H7 (cell line): ENCODE data around the gene CRYBA1. TPM values are rescaled to one million over a fixed set of nuclear protein-coding genes. Genes with fewer than 3 reads are reported as not detected.

Experiments
- DNase-seq: peaks from one replicate; pipeline ENCODE4 v3.0.0; 2012
- H3K27me3 ChIP-seq: 2 replicates; pipeline ENCODE4 v1.6.0; 2011; ENCODE audit warnings: mild to moderate bottlenecking, low read length; ENCODE audit not compliant: control insufficient read depth, insufficient read depth
- H3K36me3 ChIP-seq: replicated peaks from 2 replicates; pipeline ENCODE4 v1.5.1; 2011; ENCODE audit warnings: low read length; ENCODE audit not compliant: control insufficient read depth, insufficient read depth
- H3K4me3 ChIP-seq: 2 replicates; pipeline ENCODE4 v1.5.1; 2011; ENCODE audit warnings: low read depth, mild to moderate bottlenecking, control low read depth, low read length, moderate library complexity; ENCODE audit not compliant: insufficient read depth
- total RNA-seq: library from RNA; depleted of rRNA; stranded (reverse); fragments of >200 nt; shearing (Covaris generic); gene quantifications from 2 replicates; pipeline ENCODE4 v1.2.3, GENCODE V29; 2014; rRNA removed

Gene CRYBA1
- total RNA-seq, 1 experiment from 2014 or later: not detected

- Histone ChIP-seq H3K4me3 (no peak overlapping the region), H3K27me3 (no peaks in the 10 kb centered on the region), H3K36me3 (peaks cover 25% of the 10 kb centered on the region)
- DNase-seq: no peak
Measured at GRCh38 chr17:29283961-29284360, 37.3 kb downstream of the CRYBA1 start.

GRCh38 chr17:29289852-29290251, 43.2 kb downstream of the CRYBA1 start:
- peaks cover 16% of the 10 kb centered on the region for H3K36me3 ChIP-seq
- no peak overlapping the region for H3K4me3 ChIP-seq
- no peaks in the 10 kb centered on the region for H3K27me3 ChIP-seq
- DNase-seq: no peak

- Histone ChIP-seq H3K27me3 (no peaks in the 10 kb centered on the region), H3K4me3 (peak overlapping the region; percentile 19; the same call in 1 of the 2 replicates), H3K36me3 (peaks cover 10% of the 10 kb centered on the region)
- peak; percentile 50 for DNase-seq
Measured at GRCh38 chr17:29291163-29291752, 44.6 kb downstream of the CRYBA1 start.

- peak; percentile 88 for DNase-seq
- Histone ChIP-seq H3K27me3 (no peaks in the 10 kb centered on the region), H3K4me3 (peak overlapping the region; percentile 89), H3K36me3 (no peaks in the 10 kb centered on the region; the same call in 1 of the 2 replicates)
Measured at GRCh38 chr17:29292071-29292991, 45.7 kb downstream of the CRYBA1 start.

- H3K36me3 ChIP-seq: no peaks in the 10 kb centered on the region; the same call in 1 of the 2 replicates
- H3K27me3 ChIP-seq: no peaks in the 10 kb centered on the region
- peak overlapping the region; percentile 89 for H3K4me3 ChIP-seq
- DNase-seq: peak; percentile 77
Measured at GRCh38 chr17:29292992-29293889, 46.6 kb downstream of the CRYBA1 start.

DNA sequence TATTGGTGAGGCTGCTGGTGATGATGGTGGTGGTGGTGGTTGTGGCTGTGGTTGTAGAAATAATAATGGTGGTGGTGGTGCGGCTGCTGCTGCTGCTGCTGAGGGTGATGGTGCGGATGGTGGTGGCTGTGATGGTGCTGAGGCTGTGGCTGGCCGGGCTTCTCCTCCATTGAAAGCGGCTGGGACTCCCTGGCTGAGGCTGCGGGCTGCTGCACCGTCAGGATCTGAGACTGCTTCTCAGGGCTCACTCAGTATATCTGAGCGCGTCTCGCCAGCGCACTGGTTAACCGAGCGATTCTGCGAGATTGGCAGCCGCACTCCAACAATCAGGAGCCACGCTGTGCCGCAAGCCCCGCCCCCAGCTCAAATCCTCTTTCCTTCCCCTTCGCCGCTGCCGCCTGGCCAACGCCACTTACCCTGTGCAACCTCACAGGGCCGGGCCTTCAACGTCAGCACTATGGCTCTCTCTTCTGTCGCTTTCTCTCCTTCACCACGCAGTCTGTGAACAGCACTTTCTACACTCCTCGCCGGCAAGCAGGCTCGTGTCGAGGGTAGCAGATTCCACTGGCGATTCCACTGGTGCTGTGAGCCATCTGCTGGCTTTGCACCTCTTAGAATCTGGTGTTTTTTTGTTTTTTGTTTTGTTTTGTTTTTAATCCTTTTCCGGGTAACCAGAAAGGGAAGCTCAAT, 47.4 kb downstream of the CRYBA1 start, which contains the start of gene NUFIP2:
Gene NUFIP2, minus strand, starts transcription at position 259 of the 690 bp plus-strand sequence. Its CDS starts 89 bp downstream, at position 170.
- H3K27me3 ChIP-seq: no peaks in the 10 kb centered on the region
- DNase-seq: peak; percentile 94
- peak within 1 kb of the TSS; percentile 89 for H3K4me3 ChIP-seq
- no peaks in the 10 kb centered on the region; the same call in 1 of the 2 replicates for H3K36me3 ChIP-seq

GRCh38 chr17:29294580-29294900, 47.9 kb downstream of the CRYBA1 start:
- Histone ChIP-seq H3K36me3 (no peaks in the 10 kb centered on the region; the same call in 1 of the 2 replicates), H3K27me3 (no peaks in the 10 kb centered on the region), H3K4me3 (peak overlapping the region; percentile 89)
- DNase-seq: no peak

DNA sequence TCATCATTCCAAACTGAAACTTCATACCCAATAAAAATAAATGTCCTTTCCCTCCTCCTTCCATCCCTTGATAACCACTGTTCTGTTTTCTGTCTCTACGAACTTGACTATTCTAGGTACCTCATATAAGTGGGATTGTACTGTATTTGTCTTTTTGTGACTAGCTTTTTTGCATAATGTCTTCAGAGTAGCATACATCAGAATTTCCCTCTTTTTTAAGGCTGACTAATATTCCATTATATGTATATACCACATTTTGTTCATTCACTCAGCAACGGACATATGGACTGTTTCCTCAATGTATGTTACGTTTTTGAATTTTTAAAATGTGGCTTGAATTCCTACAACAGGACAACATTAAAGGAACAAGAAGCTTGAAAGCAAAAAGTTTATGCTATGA, 48.8 kb downstream of the CRYBA1 start:
- DNase-seq: no peak
- Histone ChIP-seq H3K36me3 (no peaks in the 10 kb centered on the region), H3K27me3 (no peaks in the 10 kb centered on the region), H3K4me3 (no peak overlapping the region)

- DNase-seq: no peak
- Histone ChIP-seq H3K4me3 (no peak overlapping the region), H3K36me3 (no peaks in the 10 kb centered on the region), H3K27me3 (no peaks in the 10 kb centered on the region)
Measured at GRCh38 chr17:29299031-29299430, 52.4 kb downstream of the CRYBA1 start.

DNA sequence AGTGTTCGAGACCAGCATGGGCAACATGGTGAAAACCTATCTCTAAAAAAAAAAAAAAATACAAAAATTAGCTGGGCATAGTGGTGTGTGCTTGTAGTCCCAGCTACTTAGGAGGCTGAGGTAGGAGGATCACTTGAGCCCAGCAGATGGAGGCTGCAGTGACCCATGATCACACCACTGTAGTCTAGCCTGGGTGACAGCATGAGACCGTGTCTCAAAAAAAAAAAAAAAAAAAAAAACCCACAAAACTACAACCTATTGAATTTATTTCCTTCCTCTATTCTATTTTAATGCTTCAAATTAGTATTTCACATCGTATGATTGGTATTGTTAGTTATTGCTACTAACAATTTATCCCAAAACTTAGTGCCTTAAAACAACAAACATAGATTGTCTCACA, 56.7 kb downstream of the CRYBA1 start:
- no peak for DNase-seq
- Histone ChIP-seq H3K36me3 (no peaks in the 10 kb centered on the region), H3K4me3 (no peak overlapping the region), H3K27me3 (no peaks in the 10 kb centered on the region)

Other genes with a start within 250 kb of the CRYBA1 start
- 0.37 and 0.83 TPM in 2 replicates for gene SEZ6, start 240.8 kb upstream of the CRYBA1 start, total RNA-seq
- gene PIPOX, start 203.7 kb upstream of the CRYBA1 start, total RNA-seq: 17.4 and 26.4 TPM in 2 replicates
- 13.5 and 16.6 TPM in 2 replicates for gene MYO18A, start 66.5 kb upstream of the CRYBA1 start, total RNA-seq
- gene NUFIP2, start 47.3 kb downstream of the CRYBA1 start, total RNA-seq: 36.9 and 49.4 TPM in 2 replicates
- 27.4 and 51.0 TPM in 2 replicates for gene TAOK1, start 143.5 kb downstream of the CRYBA1 start, total RNA-seq